ENCODE results near the gene TFIP11. TPM values are rescaled to one million over a fixed set of nuclear protein-coding genes. Genes with fewer than 3 reads are reported as not detected.

The TFIP11 gene
- total RNA-seq, 4 donors from 2014 or later, result 30.7 to 66.7 (median 50.0) TPM

DNA sequence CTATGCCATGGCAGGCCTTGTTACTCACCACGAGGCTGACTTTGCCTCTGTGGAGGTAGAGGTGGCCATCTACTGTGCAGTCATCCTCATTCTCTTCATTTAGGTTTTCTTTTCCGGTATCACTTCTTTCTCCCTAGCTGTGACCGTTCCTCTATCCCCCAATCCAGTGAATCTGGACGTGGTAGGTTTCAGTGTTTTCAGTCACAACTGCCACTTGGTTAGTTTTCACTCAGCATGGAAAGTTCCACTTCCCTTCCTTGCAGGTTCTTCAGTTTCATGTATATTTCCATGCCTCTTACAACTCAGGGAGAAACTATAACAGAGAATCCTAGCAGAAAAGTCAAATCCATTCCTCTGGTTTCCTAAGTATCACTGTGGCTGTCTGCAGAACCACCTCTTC lies 30.6 kb downstream of the TFIP11 start:
- Histone ChIP-seq H3K27me3 (no peaks in the 10 kb centered on the region), H3K9me3 (no peaks in the 10 kb centered on the region), H3K4me3 (replicated peaks in 1 of 3) (no peak overlapping the region), H3K36me3 (peaks cover 4% of the 10 kb centered on the region in 2 donors), H3K4me1 (peaks cover 4 to 63% of the 10 kb centered on the region in 2 donors), H3K27ac (no peak overlapping the region)
- intact Hi-C loops (cut with DNase I), result loop anchor here (10.0 kb wide), 2 partner anchors 63 to 103 kb away; no protein-coding TSS in a partner anchor
- TF ChIP-seq POLR2A (IDR thresholded peaks at IDR 0.05), result no peak
- TF ChIP-seq, protein P1, sequence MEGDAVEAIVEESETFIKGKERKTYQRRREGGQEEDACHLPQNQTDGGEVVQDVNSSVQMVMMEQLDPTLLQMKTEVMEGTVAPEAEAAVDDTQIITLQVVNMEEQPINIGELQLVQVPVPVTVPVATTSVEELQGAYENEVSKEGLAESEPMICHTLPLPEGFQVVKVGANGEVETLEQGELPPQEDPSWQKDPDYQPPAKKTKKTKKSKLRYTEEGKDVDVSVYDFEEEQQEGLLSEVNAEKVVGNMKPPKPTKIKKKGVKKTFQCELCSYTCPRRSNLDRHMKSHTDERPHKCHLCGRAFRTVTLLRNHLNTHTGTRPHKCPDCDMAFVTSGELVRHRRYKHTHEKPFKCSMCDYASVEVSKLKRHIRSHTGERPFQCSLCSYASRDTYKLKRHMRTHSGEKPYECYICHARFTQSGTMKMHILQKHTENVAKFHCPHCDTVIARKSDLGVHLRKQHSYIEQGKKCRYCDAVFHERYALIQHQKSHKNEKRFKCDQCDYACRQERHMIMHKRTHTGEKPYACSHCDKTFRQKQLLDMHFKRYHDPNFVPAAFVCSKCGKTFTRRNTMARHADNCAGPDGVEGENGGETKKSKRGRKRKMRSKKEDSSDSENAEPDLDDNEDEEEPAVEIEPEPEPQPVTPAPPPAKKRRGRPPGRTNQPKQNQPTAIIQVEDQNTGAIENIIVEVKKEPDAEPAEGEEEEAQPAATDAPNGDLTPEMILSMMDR (IDR thresholded peaks at IDR 0.05), result no peak
- DNase-seq, result no peak
- 81 to 87% methylated on average over 4 of the region's 4 CpGs for WGBS, 2 donors

DNA sequence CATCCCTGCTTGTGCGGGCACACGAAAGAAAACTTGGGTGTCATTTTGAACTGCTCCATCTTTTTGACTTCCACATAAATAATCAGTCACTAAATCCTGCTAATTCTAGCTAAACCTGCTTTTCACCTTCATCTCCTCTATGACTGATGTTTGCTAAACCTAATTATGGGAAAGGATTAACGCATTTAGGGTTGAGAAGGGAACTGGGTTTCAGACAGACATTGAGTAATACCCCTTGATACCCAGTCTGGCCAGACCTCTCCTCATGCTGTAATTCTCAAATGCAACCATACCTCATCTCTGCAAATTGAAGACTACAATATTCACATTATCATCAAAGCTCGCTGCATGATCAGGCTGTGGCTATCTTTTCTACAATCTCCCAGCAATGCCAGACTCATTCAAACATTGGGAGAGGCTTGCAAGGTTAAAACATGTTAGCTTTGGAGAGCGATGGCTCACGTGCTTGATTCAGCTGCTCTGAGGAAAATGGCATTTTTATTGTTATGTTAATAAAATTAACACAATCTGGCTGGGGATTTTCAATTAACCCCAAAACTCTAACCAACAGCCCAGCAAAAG lies 31.1 kb downstream of the TFIP11 start:
- TF ChIP-seq, protein P1 (IDR thresholded peaks at IDR 0.05), result no peak
- TF ChIP-seq POLR2A (IDR thresholded peaks at IDR 0.05), result no peak
- Histone ChIP-seq H3K4me3 (replicated peaks in 1 of 3) (no peak overlapping the region), H3K27me3 (no peaks in the 10 kb centered on the region), H3K27ac (no peak overlapping the region), H3K9me3 (no peaks in the 10 kb centered on the region), H3K4me1 (peaks cover 4 to 59% of the 10 kb centered on the region in 2 donors), H3K36me3 (peaks cover 5 to 8% of the 10 kb centered on the region in 2 donors)
- 79 to 80% methylated on average over 6 of the region's 6 CpGs for WGBS, 2 donors
- intact Hi-C loops (cut with DNase I), result loop anchor here (10.0 kb wide), 2 partner anchors 64 to 104 kb away; no protein-coding TSS in a partner anchor
- no peak for DNase-seq

DNA sequence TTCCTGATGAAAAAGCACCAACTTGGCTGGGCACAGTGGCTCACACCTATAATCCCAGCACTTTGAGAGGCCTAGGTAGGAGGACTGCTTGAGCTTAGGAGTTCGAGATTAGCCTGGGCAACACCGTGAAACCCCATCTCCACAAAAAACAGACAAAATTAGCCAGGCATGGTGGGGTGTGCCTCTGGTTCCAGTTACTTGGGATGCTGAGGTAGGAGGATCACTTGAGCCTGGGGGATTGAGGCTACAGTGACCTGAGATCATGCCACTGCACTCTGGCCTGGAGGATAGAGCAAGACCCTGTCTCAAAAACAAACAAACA lies 31.7 kb downstream of the TFIP11 start:
- Histone ChIP-seq H3K4me3 (replicated peaks in 1 of 3) (no peak overlapping the region), H3K27ac (no peak overlapping the region), H3K4me1 (peaks cover 4 to 53% of the 10 kb centered on the region in 2 donors), H3K9me3 (no peaks in the 10 kb centered on the region), H3K36me3 (peaks cover 12 to 13% of the 10 kb centered on the region in 2 donors), H3K27me3 (no peaks in the 10 kb centered on the region)
- 87 to 89% methylated on average over 2 of the region's 2 CpGs for WGBS, 2 donors
- DNase-seq, result no peak
- intact Hi-C loops (cut with DNase I), result loop anchor here (10.0 kb wide), 2 partner anchors 64 to 104 kb away; no protein-coding TSS in a partner anchor
- TF ChIP-seq POLR2A (IDR thresholded peaks at IDR 0.05), result no peak
- TF ChIP-seq, protein P1 (IDR thresholded peaks at IDR 0.05), result no peak

DNA sequence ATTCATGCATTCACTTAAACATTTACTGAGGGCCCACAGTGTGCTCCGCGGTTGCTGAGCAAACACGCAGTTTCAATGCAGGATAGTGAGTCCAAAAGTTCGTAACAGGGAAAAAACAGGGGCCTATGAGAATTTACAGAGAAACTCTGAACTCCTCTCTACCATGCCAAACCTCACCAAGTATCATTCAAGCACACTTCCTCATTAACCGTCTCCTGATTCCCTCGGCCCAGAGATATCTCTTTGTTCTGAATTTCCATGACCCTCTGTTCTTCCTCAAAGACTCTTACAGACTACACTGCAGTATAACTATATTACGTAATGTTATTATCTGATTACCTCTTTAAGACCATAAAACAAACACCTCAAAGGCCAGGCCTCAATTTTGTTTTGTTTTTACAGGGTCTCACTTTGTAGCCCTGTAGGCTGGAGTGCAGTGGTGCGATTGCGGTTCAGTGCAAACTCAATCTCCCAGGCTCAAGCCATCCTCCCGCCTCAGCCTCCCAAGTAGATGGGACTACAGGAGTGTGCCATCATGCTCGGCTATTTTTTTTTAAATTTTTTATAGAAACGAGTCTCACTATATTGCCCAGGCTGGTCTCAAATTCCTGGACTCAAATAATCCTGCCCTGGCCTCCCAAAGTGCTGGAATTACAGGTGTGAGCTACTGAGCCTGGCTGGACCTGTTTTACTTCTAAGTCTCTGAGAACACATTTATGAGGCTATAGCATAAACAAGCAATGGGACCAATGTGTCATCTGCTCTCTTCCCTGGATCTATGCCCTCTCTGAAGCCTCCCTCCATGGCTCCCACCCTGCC lies 32.3 kb downstream of the TFIP11 start:
- Histone ChIP-seq H3K27me3 (no peaks in the 10 kb centered on the region), H3K9me3 (no peaks in the 10 kb centered on the region), H3K4me3 (replicated peaks in 1 of 3) (no peak overlapping the region), H3K36me3 (peaks cover 14 to 18% of the 10 kb centered on the region in 2 donors), H3K4me1 (peaks cover 4 to 49% of the 10 kb centered on the region in 2 donors), H3K27ac (no peak overlapping the region)
- DNase-seq, result no peak
- intact Hi-C loops (cut with DNase I), result loop anchor here (10.0 kb wide), 2 partner anchors 65 to 105 kb away; no protein-coding TSS in a partner anchor
- 72 to 73% methylated on average over 12 of the region's 12 CpGs for WGBS, 2 donors
- no peak for TF ChIP-seq POLR2A (IDR thresholded peaks at IDR 0.05)

DNA sequence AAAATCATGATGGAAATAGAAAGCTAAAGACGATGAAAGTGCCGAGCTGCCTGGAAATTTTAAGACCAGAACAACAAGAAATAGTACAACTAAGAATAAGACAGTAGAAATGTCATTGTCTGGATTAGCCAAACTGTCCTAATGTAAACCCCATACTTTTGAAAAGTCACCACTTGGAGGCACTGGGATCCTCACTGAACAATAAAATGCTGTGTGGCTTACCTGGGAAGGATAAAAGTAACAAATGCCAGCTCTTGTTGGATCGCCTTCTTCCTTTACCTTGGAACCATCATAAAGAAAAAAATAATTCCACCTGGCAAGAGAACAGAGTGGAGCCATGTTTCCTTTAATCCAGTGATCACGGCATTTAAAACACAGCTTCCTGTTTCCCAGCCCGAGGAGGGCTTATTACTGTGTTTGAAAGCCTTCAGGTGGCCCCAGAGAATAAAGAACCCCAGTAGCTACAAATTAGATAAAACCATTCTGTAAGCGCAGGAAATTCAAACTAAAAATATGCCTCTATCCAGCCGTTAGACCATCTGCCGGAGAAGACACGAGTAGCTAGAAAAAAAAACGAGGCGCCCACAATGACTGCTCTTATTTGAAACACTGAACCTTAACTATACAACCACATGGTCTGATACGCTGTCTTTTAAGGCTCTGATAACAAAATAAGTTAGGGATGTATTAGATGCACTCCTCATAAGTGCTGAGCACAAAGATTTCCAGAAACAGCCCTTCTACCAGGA lies 33.1 kb downstream of the TFIP11 start:
- Histone ChIP-seq H3K36me3 (peaks cover 14 to 22% of the 10 kb centered on the region in 2 donors), H3K27me3 (no peaks in the 10 kb centered on the region), H3K9me3 (no peaks in the 10 kb centered on the region), H3K4me1 (peaks cover 0 to 41% of the 10 kb centered on the region in 2 donors), H3K4me3 (replicated peaks in 1 of 3) (no peak overlapping the region), H3K27ac (no peak overlapping the region)
- no peak for TF ChIP-seq POLR2A (IDR thresholded peaks at IDR 0.05)
- TF ChIP-seq, protein P1 (IDR thresholded peaks at IDR 0.05), result no peak
- no peak for DNase-seq
- 67 to 74% methylated on average over 12 of the region's 12 CpGs for WGBS, 2 donors
- intact Hi-C loops (cut with DNase I), result no loop called here
